HCT116 (cell line): ENCODE results near the gene ZNF140. TPM values are rescaled to one million over a fixed set of nuclear protein-coding genes. Genes with fewer than 3 reads are reported as not detected.

ENCODE experiments used
- ATAC-seq: fragments of 200-7000 bp; cut with Tn5 transposase; 2 replicates; pipeline ENCODE4 v1.9.1; 2020; ENCODE audit warnings: mild to moderate bottlenecking, moderate library complexity
- BruUV-seq: library from RNA; stranded (reverse); fragments of 400-500 nt; replicated peaks from 2 replicates; lab custom pipeline; 2021; lab: Mats Ljungman, UMichigan
- CTCF ChIA-PET: fragments of 300-600 bp; sonication (Branson Sonifier 250); formaldehyde crosslinking; loops from one replicate; lab custom pipeline; 2021; ENCODE audit warnings: antibody characterized with exemption; lab: Charles Lee
- POLR2A ChIA-PET: fragments of 300-600, 350-600 bp; sonication (Branson Sonifier 250); formaldehyde crosslinking; loops from one replicate; lab custom pipeline; 2021; ENCODE audit warnings: antibody characterized with exemption; lab: Charles Lee
- RAD21 ChIA-PET, 2 experiments: fragments of 300-600 bp; sonication (Branson Sonifier 250); formaldehyde crosslinking; loops; one replicate each; lab custom pipeline; 2023; ENCODE audit warnings: low total read pairs in 2 of 2; ENCODE audit not compliant: uncharacterized antibody in 2 of 2, unreplicated experiment in 2 of 2, low non-redundant PET in 1 of 2; lab: Charles Lee
- DNase-seq: peaks from one replicate; pipeline ENCODE4 v3.0.0-alpha.2; 2010; ENCODE audit warnings: low read depth, low spot score
- H2AFZ ChIP-seq: fragments of 200-600 bp; shearing (Covaris generic), sonication (generic); 2 replicates; pipeline ENCODE4 v1.6.1; 2017; ENCODE audit warnings: low read depth, mixed run types, mixed read lengths, antibody characterized with exemption, low read length; ENCODE audit not compliant: poor library complexity, severe bottlenecking
- H3K27ac ChIP-seq: 2 replicates; pipeline ENCODE4 v1.5.1; 2012; ENCODE audit warnings: low read depth, low read length
- H3K27me3 ChIP-seq: fragments of 200-600 bp; sonication (generic); 2 replicates; pipeline ENCODE4 v1.6.1; 2016; ENCODE audit warnings: mixed run types, low read length, mixed read lengths; ENCODE audit not compliant: insufficient read depth
- H3K36me3 ChIP-seq, 2 experiments: fragments of 200-500 bp in 1 of 2; fragments of 200-600 bp in 1 of 2; sonication (Bioruptor generic) in 1 of 2; sonication (generic) in 1 of 2; 2 replicates each; pipeline versions ENCODE4 v1.5.1 to v1.6.1; 2014 to 2016; ENCODE audit warnings: low read length in 2 of 2, inconsistent platforms in 1 of 2, mixed read lengths in 1 of 2, mixed run types in 1 of 2; ENCODE audit not compliant: insufficient read depth in 2 of 2, control insufficient read depth in 1 of 2
- H3K4me1 ChIP-seq, 2 experiments: fragments of 200-600 bp in 1 of 2; sonication (generic) in 1 of 2; 2 replicates each; pipeline versions ENCODE4 v1.5.1 to v1.6.1; 2012 to 2017; ENCODE audit warnings: low read length in 2 of 2, inconsistent platforms in 1 of 2, mild to moderate bottlenecking in 1 of 2, mixed read lengths in 1 of 2, mixed run types in 1 of 2, moderate library complexity in 1 of 2; ENCODE audit not compliant: insufficient read depth in 2 of 2, control insufficient read depth in 1 of 2
- H3K4me2 ChIP-seq: fragments of 200-600 bp; sonication (generic); 2 replicates; pipeline ENCODE4 v1.6.1; 2017; ENCODE audit warnings: mixed run types, low read length, mixed read lengths
- H3K4me3 ChIP-seq, 2 experiments: fragments of 200-600 bp in 1 of 2; sonication (generic) in 1 of 2; replicated peaks in 1 of 2; 2 replicates each; pipeline ENCODE4 v1.5.1; 2011 to 2016; ENCODE audit warnings: low read length in 2 of 2, control low read depth in 1 of 2, low read depth in 1 of 2, mild to moderate bottlenecking in 1 of 2, mixed read lengths in 1 of 2, mixed run types in 1 of 2
- H3K79me2 ChIP-seq: fragments of 200-600 bp; sonication (generic); 2 replicates; pipeline ENCODE4 v1.6.1; 2017; ENCODE audit warnings: mild to moderate bottlenecking, mixed run types, low read length, moderate library complexity, mixed read lengths; ENCODE audit not compliant: insufficient read depth
- H3K9ac ChIP-seq: fragments of 200-600 bp; sonication (generic); 2 replicates; pipeline ENCODE4 v1.6.1; 2016; ENCODE audit warnings: low read length, mixed read lengths
- H3K9me2 ChIP-seq: fragments of 200-600 bp; sonication (generic), shearing (Covaris generic); 2 replicates; pipeline ENCODE4 v1.6.1; 2017; ENCODE audit warnings: mixed run types, mild to moderate bottlenecking, moderate library complexity; ENCODE audit not compliant: insufficient read depth
- H3K9me3 ChIP-seq, 2 experiments: fragments of 200-500 bp in 1 of 2; fragments of 200-600 bp in 1 of 2; sonication (Bioruptor generic) in 1 of 2; sonication (generic) in 1 of 2; 2 replicates each; pipeline ENCODE4 v1.6.1; 2014 to 2017; ENCODE audit warnings: low read length in 2 of 2, mixed read lengths in 2 of 2, inconsistent platforms in 1 of 2, low read depth in 1 of 2, mild to moderate bottlenecking in 1 of 2, mixed run types in 1 of 2, moderate library complexity in 1 of 2; ENCODE audit not compliant: control insufficient read depth in 1 of 2, insufficient read depth in 1 of 2
- H4K20me1 ChIP-seq: fragments of 200-600 bp; sonication (generic), shearing (Covaris generic); 2 replicates; pipeline ENCODE4 v1.6.1; 2017; ENCODE audit warnings: mixed run types, mild to moderate bottlenecking, moderate library complexity; ENCODE audit not compliant: insufficient read depth
- EGR1 ChIP-seq: IDR thresholded peaks from 2 replicates; pipeline ENCODE4 v1.6.1; 2012; ENCODE audit warnings: low read depth
- ELF1 ChIP-seq: IDR thresholded peaks from 2 replicates; pipeline ENCODE4 v1.6.1; 2012; ENCODE audit warnings: low read depth, borderline replicate concordance
- EZH2phosphoT487 ChIP-seq: fragments of 200-600 bp; IDR thresholded peaks from 2 replicates; pipeline ENCODE4 v1.6.1; 2018; ENCODE audit warnings: antibody characterized with exemption, borderline replicate concordance
- JUND ChIP-seq: IDR thresholded peaks from 2 replicates; pipeline ENCODE4 v1.6.1; 2012
- MAX ChIP-seq: IDR thresholded peaks from 2 replicates; pipeline ENCODE4 v1.6.1; 2012
- POLR2A ChIP-seq: IDR thresholded peaks from 2 replicates; pipeline ENCODE4 v1.7.0; 2011; ENCODE audit warnings: borderline replicate concordance; ENCODE audit not compliant: insufficient read depth, insufficient read length; ENCODE audit errors: extremely low read depth
- REST ChIP-seq: IDR thresholded peaks from 2 replicates; pipeline ENCODE4 v1.6.1; 2012; ENCODE audit warnings: low read depth
- SIN3A ChIP-seq: IDR thresholded peaks from 2 replicates; pipeline ENCODE4 v1.6.1; 2012; ENCODE audit warnings: low read depth
- SP1 ChIP-seq: IDR thresholded peaks from 2 replicates; pipeline ENCODE4 v1.6.1; 2012; ENCODE audit warnings: low read depth
- SRF ChIP-seq: IDR thresholded peaks from 2 replicates; pipeline ENCODE4 v1.6.1; 2012; ENCODE audit warnings: low read depth
- YY1 ChIP-seq: IDR thresholded peaks from 2 replicates; pipeline ENCODE4 v1.6.1; 2011; ENCODE audit warnings: low read length, low read depth, moderate library complexity, mild to moderate bottlenecking; ENCODE audit not compliant: insufficient replicate concordance; ENCODE audit errors: extremely low read depth
- ZBTB33 ChIP-seq: IDR thresholded peaks from 2 replicates; pipeline ENCODE4 v1.6.1; 2011; ENCODE audit warnings: mild to moderate bottlenecking, low read length, moderate library complexity; ENCODE audit not compliant: insufficient replicate concordance; ENCODE audit errors: extremely low read depth
- ZFX ChIP-seq: fragments of 450-650 bp; IDR thresholded peaks from 2 replicates; pipeline ENCODE4 v1.6.1; 2017
- ZNF274 ChIP-seq: fragments of 200-500 bp; sonication (Bioruptor generic); IDR thresholded peaks from 2 replicates; pipeline ENCODE4 v1.6.1; 2014; ENCODE audit warnings: mild to moderate bottlenecking, low read depth, low read length, inconsistent platforms
- intact Hi-C: fragments of 100-400 bp; cut with micrococcal nuclease; formaldehyde crosslinking; loops from 2 replicates; pipeline ENCODE4 v1.10.0; 2022
- total RNA-seq: library from RNA; stranded (reverse); gene quantifications from one replicate; pipeline ENCODE4 v1.2.1, GENCODE V29; 2021; ENCODE audit not compliant: unreplicated experiment
- TF ChIP-seq, protein P1 (sequence below), 3 experiments: fragments of 200-600 bp in 1 of 3; sonication (generic) in 1 of 3; IDR thresholded peaks in 2 of 3; conservative IDR thresholded peaks in 1 of 3; 2 replicates each; pipeline ENCODE4 v1.5.1; 2012 to 2017; ENCODE audit warnings: low read depth in 2 of 3, low read length in 2 of 3, antibody characterized with exemption in 1 of 3, borderline replicate concordance in 1 of 3, control low read depth in 1 of 3, mild to moderate bottlenecking in 1 of 3, mixed read lengths in 1 of 3, mixed run types in 1 of 3, moderate library complexity in 1 of 3; ENCODE audit not compliant: insufficient read depth in 1 of 3

ZNF140 gene
- total RNA-seq, 1 experiment from 2014 or later: not detected

DNA sequence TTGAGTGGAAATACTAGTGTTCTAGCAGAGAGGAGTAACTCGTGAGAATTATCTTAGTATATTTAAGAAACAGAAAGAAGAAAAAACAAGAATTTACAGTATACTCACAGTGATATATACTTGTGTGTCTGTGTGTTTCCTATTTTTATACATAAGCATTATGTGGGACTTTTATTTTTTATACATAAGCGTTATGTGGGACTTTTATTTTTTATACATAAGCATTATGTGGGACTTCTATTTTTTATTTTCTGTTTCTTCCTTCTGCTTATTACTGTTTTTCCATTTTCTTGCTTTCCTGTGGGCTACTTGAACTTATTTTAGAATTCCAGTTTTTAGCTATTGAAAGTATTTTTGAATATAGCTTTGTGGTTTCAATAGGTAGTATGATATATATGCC is 6.9 kb upstream of the ZNF140 start:
- DNase-seq (no peak), ATAC-seq (no peak)
- Histone ChIP-seq H3K9me2 (no peaks in the 10 kb centered on the region), H3K4me2 (no peak overlapping the region), H3K4me1 (no peaks in the 10 kb centered on the region), H3K9me3 (peaks cover 6 to 15% of the 10 kb centered on the region in 2 experiments; a peak in 2 of 4 replicates), H2AFZ (no peak overlapping the region), H3K27ac (no peak overlapping the region), H3K9ac (no peak overlapping the region), H4K20me1 (no peaks in the 10 kb centered on the region), H3K79me2 (no peaks in the 10 kb centered on the region), H3K27me3 (no peaks in the 10 kb centered on the region), H3K4me3 (no peak overlapping the region), H3K36me3 (no peaks in the 10 kb centered on the region)
- TF ChIP-seq SIN3A (no peak), YY1 (no peak), ZNF274 (no peak), POLR2A (no peak), REST (no peak), EGR1 (no peak), SRF (no peak), SP1 (no peak), EZH2phosphoT487 (no peak), ELF1 (no peak), MAX (no peak), ZBTB33 (no peak), ZFX (no peak), JUND (no peak)
- TF ChIP-seq, protein P1, sequence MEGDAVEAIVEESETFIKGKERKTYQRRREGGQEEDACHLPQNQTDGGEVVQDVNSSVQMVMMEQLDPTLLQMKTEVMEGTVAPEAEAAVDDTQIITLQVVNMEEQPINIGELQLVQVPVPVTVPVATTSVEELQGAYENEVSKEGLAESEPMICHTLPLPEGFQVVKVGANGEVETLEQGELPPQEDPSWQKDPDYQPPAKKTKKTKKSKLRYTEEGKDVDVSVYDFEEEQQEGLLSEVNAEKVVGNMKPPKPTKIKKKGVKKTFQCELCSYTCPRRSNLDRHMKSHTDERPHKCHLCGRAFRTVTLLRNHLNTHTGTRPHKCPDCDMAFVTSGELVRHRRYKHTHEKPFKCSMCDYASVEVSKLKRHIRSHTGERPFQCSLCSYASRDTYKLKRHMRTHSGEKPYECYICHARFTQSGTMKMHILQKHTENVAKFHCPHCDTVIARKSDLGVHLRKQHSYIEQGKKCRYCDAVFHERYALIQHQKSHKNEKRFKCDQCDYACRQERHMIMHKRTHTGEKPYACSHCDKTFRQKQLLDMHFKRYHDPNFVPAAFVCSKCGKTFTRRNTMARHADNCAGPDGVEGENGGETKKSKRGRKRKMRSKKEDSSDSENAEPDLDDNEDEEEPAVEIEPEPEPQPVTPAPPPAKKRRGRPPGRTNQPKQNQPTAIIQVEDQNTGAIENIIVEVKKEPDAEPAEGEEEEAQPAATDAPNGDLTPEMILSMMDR (IDR thresholded peaks at IDR 0.05 in 2 of 3, conservative IDR thresholded peaks at IDR 0.05 in 1 of 3; ENCODE audit: borderline replicate concordance in 1 of 3, insufficient read depth in 1 of 3, low read depth in 2 of 3, low read length in 2 of 3): no peak
- RAD21 ChIA-PET: no interaction called here
- CTCF ChIA-PET: no interaction called here
- intact Hi-C loops: no loop called here
- POLR2A ChIA-PET: no interaction called here
- no TSS peak for BruUV-seq
